Dedifferentiated amniotic fluid mesenchymal stem cell (primary cell): ENCODE measurements around the gene EXOC6.

Experiments
- DNase-seq: peaks from one replicate; pipeline ENCODE4 v3.0.0-alpha.2; 2016; ENCODE audit errors: extremely low spot score

The EXOC6 gene

DNA sequence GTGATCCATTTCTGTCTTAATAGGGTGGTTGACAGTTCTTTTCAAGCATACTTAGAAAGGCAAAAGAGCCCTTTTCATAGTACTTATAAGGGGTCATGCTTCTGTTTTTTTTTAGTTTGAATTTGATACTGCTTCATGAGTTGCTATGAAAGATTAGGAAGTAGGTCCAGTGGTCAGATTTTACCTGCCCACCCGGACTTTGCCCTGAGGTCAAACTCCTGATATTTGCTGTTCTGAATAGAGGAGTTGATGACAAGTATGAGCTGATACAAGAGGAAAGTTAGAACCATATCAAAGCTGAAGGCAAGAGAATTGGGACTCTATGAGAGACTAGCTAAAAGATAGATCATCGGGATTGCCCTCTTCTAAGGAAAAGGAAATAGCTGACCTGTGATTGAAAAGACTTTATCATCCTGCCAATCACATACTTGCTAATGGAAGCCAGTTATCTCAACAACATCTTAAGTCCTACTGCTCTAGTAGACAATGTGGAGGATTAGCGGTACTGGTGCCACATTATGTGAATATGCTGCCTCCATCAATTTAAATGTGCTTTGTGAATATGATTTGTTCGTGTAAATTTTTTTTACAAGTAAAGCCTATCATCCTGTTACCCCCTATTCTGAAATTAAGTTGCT is 174.8 kb downstream of the EXOC6 start:
- no peak for DNase-seq

DNA sequence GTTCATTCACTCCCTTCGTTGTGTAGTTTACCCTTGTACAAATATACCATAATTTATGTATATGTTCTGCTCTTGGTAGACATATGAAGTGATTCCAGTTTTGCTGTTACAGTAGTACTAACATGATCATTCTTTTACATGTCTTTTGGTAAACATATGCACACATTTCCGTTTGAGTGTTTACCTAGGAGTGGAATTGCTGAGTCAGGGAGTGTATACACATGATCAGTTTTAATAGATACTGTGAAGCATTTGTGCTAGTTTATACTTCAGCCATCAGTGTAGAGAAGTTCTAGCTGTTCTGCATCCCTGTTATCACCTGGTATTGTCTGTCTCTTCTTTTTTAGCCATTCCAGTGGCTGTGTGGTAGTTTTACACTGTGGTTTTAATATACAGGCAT is 177.8 kb downstream of the EXOC6 start:
- DNase-seq: no peak

DNA sequence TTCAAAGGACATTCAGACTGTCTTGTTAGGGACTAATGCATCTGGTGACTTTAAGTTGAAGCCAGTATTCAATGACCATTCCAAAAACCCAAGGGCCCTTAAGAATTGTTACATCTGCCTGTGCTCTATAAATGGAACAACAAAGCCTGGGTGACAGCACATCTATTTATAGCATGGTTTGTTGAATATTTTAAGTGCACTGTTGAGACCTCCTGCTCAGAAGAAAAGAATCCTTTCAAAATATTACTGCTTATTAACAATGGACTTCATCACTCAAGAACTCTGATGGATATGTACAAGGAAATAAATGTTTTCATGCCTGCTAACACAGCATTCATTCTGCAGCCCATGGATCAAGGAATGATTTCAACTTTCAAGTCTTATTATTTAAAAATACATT is 179.2 kb downstream of the EXOC6 start:
- DNase-seq: no peak

DNA sequence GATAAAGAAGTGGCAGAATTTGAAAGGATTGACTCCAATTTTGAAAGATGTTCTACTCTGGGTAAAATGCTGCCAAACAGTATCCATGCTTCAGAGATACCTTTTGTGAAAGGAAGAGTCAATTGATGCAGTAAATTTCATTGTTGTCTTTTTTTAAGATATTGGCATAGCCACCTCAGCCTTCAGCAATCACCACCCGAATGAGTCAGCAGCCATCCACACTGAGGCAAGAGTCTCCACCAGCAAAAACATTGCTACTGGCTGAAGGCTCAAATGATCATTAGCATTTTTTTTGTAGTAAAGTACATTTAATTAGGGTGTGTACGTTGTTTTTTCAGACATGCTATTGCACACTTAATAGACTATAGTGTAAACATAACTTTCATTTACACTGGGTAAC is 180.6 kb downstream of the EXOC6 start:
- DNase-seq: peak; percentile 26

DNA sequence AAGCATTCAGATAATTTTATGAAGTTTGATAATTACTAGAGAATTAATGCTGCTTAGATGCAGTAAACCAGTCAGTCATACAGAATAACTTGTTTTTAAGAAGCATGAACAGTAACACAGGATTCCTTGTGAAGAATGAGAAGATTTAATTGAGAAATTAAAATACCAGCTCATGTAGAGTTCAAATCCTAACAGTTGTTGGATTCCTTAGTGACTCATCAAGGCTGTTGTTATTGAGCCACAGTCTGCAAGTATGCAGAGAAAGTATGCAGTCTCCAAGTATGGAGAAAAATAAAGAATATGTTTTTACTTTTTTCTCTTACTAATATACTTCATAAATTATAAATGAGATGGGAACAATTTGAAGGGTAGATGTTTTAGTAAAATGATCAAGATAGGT is 182.1 kb downstream of the EXOC6 start:
- DNase-seq: peak; percentile 77

DNA sequence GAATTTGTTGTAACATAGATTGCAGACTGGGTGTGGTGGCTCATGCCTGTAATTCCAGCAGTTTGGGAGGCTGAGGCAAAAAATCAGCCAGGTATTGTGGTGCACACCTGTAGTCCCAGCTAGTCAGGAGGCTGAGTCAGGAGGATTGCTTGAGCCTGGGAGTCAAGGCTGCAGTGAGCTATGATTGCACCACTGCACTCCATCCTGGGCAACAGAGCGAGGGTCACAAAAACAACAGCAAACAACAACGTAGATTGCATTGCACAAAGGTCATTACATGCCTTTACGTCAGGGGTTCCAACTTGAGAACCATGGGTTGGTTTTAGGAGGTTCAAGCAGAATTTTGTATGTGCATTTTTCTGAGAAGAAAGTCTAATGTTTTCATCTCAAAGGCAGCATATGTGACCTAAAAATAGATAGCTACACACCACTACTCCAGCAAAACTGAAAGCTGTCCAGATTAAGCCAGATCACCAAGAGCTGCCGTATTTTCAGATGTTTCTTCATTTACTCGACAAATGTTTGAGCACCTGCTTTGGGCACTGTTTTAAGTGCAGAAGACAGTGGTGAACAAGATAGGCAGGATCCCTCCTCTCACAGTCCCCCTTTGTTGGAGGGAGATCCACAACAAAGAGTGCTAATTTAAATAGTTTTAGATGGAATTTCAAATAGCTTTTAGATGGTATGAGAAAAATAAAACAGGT is 183.9 kb downstream of the EXOC6 start:
- no peak for DNase-seq

DNA sequence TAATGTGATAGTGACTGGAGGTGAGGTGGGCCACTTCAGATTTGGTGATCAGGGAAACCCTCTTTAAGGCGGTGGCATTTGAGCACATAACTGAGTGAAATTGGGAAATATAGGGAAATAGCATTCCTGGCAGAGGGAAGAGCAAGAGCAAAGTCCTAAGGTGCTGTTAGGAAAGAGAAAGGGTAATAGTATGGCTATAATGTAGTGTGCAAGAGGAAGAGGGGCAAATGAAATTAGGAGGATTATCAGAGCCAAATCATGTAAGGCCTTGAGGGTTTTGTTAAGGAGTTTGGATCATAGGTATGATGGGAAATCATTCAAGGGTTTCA is 184.5 kb downstream of the EXOC6 start:
- no peak for DNase-seq

DNA sequence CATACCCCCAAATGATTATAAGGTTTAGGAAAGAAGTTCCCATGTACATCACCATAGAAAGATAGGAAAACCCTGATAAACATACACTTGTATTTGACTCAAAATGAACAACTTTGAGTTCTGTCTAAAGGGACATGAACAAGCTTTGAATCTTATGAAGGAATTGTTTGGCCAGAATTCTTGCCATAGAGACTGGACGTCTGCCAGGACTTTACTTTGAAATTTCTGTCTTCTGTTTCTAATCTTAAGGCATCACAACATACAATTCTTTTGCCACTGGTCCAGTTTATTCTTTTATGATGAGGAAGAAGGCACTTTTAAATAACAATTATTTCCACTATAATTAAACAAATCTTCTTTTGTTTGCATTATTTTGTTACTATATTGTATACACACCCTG is 186.1 kb downstream of the EXOC6 start:
- peak; percentile 48 for DNase-seq

DNA sequence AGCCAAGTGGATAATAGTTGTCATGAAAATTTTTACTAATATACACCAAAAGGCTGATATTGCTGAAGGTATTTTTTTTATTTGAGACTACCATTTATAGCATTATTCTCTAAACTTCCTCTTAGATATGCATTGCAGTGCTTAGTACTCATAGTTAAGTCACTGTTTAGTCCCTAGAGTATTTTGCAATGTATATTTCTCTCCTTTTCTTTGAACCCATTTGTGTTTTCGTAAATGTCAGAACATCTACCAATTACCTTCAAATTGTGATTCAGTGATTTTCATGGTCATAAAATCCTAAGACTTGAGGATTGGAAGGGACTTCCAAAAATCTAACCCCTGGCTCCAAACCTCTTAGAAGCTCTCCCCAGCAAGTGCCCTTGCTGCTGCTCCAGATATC is 190.8 kb downstream of the EXOC6 start:
- no peak for DNase-seq

DNA sequence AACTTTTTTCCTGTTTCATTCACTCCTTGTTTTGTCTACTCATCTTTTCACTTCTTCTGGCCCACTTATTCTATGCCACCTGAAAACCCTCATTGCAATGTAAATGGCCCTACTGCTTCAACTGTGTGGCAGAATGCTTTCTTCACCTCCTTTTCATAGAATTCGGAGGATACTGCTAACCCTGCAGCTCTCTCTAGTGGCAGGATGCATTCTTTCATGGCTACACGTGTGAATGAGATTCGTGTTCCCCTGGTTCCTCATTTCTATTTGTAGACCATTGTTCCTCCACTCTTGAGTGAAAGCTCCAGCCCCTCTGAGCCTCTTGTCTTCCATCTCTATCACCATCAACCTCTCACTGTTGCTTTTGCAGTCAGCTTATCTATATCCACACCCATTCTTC is 191.4 kb downstream of the EXOC6 start:
- DNase-seq: no peak

DNA sequence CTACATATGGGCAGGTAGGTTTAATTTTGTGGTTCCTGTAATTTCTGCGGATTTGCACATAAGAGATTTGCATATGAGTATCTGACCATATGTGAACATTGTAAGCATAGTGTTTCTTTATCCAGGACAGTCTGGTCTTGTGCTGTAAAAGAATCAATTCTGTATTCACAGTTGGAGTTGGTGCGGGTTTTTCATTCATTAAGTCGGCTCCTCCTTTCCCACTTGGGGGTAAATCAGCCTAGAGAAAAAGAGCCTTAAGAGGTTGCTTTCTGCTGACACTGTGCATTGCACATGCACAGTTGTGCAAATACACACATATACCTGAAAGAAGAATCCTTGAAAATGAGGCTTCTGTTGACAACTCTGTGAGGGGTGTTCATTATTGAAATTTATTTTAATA is 206.2 kb downstream of the EXOC6 start:
- no peak for DNase-seq

DNA sequence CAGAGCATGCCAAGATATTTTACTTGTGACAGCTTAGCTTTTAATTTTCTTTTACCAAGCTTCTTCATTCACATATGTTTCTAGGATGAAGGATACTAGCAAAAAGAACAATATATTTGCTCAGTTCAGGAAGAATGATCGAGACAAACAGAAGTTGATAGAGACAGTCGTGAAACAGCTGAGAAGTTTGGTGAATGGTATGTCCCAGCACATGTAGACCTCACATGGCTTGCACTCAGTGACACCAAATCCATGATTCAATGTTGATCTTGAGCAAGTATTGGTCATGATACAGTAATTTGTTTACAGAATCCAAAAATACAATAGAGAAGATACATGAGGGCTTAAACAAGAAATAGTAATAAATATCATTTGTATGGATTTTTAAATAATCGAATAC is 209.8 kb downstream of the EXOC6 start:
- no peak for DNase-seq

DNA sequence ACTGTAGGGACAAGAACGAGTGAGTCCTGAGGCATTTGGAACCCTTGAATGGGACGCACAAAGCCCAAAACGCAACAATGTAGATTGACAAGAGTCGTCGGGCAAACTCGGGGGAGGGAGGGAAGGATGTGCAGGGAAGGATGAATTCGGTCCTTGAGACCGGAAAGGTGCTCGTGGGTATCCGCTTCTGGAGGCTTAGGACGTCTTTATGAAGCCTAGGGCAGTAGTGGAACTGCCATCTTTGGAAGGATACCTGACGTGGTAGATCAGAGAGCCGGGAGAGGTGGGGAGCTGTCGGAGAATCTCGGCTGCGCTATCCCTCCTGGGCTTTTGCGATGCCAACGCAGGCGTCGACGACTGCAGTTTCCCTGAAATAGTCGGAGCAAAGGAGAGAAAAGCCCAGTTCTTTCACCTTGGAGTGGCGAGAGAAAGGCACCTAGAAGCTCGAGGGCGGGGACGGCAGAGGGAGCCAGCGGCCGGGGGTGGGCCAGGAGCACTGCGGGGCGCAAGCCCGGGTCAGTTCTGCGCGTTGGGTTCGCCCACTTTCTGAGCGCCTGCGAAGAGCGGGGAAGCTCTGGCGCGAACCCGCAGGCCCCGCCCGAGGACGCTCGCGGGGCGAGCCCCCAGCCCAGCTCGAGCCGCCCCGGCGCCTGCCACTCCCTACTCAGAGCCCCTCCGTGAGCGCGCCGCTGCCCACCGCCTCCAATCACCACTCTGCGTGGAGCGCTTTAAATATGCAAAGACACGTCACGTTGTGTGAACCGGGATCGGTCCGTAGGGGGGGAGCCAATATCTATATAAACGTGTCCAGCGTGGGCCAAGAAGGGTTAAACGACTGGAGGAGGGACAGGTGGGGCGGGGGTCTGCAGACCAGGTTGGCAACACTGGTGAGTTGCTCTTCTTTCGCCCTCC is 211.9 kb downstream of the EXOC6 start, which contains the start of gene CYP26C1:
CYP26C1 (plus strand) TSS at position 824 of the 912 bp plus-strand sequence. CDS start 466 bp downstream, outside the sequence.
- DNase-seq: no peak

DNA sequence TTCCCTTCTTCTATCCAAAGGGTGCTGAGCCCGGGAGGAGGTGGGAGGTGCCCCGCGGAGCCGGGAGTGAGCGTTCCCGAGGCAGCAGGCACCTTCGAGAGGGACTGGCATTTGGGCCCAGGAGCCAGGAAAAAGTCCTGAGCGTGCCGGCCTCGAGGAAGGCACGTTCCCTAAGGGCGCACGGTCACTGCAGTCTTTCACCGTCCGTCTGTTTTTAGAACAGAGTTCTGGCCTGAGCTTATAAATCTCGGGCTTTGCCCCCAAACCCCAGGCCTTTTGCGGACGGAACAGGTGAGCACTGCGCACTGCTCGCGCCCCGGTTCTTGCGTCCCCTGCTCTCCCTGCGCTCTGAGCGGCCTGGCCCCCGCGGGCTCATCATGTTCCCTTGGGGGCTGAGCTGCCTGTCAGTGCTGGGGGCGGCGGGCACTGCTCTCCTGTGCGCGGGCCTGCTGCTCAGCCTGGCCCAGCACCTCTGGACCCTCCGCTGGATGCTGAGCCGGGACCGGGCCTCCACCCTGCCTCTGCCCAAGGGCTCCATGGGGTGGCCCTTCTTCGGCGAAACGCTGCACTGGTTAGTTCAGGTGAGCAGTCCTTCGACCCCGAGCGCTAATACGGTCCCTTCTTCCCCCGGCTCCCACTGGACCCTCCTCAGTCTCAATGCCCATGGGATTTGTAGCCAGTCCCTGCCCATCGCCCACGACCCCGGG is 212.7 kb downstream of the EXOC6 start:
- no peak for DNase-seq

DNA sequence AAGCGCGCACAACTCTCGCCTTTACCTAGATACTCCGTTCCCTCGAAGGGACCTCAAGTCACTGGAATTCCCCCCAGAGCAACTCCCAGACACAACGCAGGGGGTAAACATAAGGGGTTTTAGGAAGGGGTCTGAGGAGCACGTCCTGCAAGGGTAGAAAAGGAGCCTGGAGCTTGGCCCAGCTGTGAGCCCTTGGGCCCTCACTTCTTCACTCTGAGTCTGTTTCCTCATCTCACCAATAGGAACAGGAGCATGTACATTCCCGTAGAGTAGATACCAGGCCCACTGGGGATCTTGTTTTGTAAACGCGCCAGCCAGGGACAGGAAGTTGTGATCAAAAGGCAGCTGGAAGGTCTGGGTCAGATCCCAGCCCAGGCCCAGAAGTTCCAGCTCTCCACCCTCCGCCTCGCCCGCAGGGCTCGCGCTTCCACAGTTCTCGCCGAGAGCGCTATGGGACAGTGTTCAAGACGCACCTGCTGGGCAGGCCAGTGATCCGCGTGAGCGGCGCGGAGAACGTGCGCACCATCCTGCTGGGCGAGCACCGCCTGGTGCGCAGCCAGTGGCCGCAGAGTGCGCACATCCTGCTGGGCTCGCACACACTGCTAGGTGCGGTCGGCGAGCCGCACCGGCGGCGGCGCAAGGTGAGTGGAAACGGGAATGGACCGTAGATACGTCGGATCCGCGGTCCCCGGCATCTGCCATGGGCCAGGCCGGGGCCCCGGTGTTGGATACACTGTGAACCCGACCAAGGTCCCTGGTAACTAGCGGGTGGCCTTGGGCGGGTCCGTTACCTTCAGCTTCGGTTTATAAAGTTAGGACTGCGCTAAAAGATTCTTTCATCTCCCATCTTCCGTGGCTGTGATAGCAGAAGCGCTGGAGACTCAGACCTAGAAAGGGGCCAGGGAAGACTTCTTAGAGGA is 213.5 kb downstream of the EXOC6 start:
- DNase-seq: no peak

DNA sequence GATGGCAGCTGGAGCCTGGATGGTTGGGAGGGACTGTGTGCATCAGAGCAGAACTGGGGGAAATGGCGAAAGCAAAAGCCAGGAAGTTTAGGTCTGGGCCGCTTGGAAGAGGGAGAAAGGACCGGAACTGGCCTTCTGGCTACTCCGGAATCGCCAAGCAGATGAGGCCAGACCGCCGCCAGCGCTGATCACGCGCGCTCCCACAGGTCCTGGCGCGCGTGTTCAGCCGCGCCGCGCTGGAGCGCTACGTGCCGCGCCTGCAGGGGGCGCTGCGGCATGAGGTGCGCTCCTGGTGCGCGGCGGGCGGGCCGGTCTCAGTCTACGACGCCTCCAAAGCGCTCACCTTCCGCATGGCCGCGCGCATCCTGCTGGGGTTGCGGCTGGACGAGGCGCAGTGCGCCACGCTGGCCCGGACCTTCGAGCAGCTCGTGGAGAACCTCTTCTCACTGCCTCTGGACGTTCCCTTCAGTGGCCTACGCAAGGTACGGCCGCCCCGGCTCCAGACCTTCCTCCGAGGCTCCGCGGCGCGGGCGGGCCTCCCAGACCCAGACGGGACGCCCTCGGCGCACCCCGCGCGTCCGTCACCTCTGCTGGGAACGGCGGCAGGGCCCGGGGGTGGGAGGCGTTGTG is 214.3 kb downstream of the EXOC6 start:
- DNase-seq: no peak

DNA sequence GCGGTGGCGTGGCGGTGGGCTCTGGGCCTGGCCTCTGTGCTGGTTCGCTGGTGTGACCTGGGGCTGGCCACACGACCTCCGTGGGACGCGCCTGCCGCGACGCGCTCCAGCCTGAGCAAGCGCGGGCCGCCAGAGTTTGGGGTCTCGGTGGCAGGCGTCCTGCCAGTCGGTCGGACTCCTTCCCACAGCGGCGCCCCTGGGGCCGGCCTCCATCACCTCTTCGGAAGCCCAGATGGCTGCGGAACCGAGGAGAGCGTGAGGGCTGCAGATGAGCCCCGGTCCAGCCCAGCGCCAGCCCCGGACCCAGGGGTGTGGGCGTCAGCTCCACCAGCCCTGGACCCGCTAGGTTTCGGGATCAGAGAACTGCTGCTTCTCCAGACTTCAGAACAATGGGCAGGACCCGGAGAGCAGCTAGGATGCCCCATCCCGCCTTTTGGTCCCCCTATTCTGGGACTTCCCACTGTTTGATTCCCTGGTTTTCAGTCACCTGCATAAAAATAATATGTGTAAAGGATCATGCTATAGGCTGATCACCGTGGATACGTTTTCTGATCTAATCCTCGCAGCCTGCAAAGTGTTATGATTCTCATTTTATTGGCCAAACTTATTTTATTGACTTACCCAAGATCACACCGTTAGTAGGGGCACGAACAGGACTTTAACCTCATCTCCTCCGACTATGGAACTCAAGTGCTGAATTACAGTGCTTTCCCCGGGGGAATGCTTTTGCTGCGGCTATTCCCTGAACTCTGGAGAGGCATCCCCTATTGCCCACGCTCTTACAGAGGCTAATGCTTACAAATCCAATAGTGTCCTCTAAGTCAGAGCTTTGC is 215.0 kb downstream of the EXOC6 start:
- DNase-seq: no peak

DNA sequence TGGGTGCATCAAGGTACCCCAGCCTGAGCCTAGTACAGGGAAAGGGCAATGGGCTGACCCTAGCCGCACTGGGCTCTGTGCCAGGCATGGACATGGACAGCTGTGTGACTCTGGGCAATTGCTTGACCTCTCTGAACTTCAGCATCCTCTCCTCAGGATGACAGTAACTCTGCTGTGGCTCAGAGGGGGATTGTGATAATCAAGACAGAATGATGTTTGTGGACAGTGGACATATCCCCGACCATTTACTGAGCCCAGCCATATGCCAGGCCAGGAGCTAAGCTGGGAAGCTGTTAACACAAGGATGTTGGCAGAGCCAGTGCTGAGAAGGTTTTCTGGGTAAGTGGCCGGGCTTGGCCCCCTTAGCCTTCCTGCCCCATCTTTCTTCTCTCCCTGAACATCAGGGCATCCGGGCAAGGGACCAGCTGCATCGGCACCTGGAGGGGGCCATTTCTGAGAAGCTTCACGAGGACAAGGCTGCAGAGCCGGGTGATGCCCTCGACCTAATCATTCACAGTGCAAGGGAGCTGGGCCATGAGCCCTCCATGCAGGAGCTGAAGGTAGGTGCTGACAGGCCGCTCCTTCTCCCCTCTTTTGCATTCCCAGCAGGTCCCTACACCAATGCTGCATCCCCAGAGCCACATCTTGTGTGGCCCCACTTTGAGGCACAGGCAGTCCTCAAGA is 215.8 kb downstream of the EXOC6 start:
- no peak for DNase-seq
